ENCODE results near the gene CACNA2D1. TPM values are rescaled to one million over a fixed set of nuclear protein-coding genes. Genes with fewer than 3 reads are reported as not detected.

CACNA2D1 gene
- total RNA-seq, 1 experiment from 2014 or later = 36.2 TPM

DNA sequence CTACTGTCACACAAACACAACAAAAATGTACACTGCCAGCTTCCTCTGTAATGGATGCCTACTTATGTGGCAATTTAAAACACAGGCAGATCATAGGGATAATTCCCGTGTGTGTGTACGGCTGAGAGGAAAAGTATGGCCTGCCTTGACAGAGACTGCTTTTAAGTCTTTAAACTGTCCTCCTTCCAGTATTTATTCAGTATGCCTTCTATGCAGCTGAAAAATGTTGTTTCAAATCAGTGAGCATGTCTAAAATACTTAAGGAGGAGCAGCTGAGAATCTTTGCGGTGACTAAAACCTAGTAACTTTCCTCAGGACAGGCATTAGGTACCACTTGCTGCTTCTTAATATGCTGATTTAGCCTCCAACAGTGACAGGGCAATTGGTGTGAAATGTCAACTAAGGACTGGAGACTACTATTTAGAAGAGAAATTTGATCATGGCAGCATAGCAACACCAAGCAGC is 126.3 kb downstream of the CACNA2D1 start:
- no peaks in the 10 kb centered on the region for H3K27me3 Mint-ChIP-seq (ENCODE audit: low read depth)
- Histone ChIP-seq H3K27me3 (ENCODE audit: insufficient read depth, low read length) (no peaks in the 10 kb centered on the region), H3K79me1 (ENCODE audit: insufficient read depth, low read depth, low read length, poor library complexity, severe bottlenecking) (no peaks in the 10 kb centered on the region), H3K23ac (ENCODE audit: insufficient read length, low read depth, low read length) (no peak overlapping the region), H3K9me3 (ENCODE audit: control insufficient read depth, low read depth, low read length) (no peaks in the 10 kb centered on the region), H2BK15ac (ENCODE audit: low read depth, low read length) (no peak overlapping the region), H2BK12ac (ENCODE audit: insufficient read length, low read depth, low read length) (no peak overlapping the region), H3K56ac (ENCODE audit: insufficient read length, low read depth, low read length) (no peak overlapping the region), H2BK120ac (ENCODE audit: low read depth, low read length, poor library complexity, severe bottlenecking) (no peak overlapping the region), H2AFZ (ENCODE audit: low read length) (no peak overlapping the region), H3K9ac (ENCODE audit: extremely low read depth, insufficient read length, low read length) (no peak overlapping the region), H2BK20ac (ENCODE audit: low read depth, low read length, poor library complexity, severe bottlenecking) (no peak overlapping the region), H3K4me2 (ENCODE audit: insufficient read depth, insufficient read length, low read length) (no peak overlapping the region), H3K23me2 (ENCODE audit: insufficient read length, low read depth, low read length, poor library complexity, severe bottlenecking) (no peaks in the 10 kb centered on the region), H4K8ac (replicated peaks; ENCODE audit: insufficient read length, low read depth, low read length) (no peak overlapping the region), H3K18ac (ENCODE audit: insufficient read length, low read depth, low read length) (no peak overlapping the region), H4K20me1 (ENCODE audit: control insufficient read depth, insufficient read depth, insufficient read length) (no peaks in the 10 kb centered on the region), H3K4me1 (ENCODE audit: insufficient read depth, low read length) (peaks cover 8% of the 10 kb centered on the region; the same call in 1 of the 2 replicates), H3K14ac (ENCODE audit: insufficient read depth, low read length) (no peak overlapping the region), H4K5ac (ENCODE audit: insufficient read length, low read depth, low read length) (no peak overlapping the region), H4K91ac (ENCODE audit: insufficient read length, low read depth, low read length) (no peak overlapping the region), H3T11ph (ENCODE audit: low read length) (no peak overlapping the region), H2BK5ac (ENCODE audit: insufficient read length, low read length) (no peak overlapping the region), H3K27ac (ENCODE audit: insufficient read length, low read depth, low read length) (no peak overlapping the region), H3K4ac (ENCODE audit: low read depth, low read length) (no peak overlapping the region), H2AK5ac (ENCODE audit: insufficient read length, low read length) (no peak overlapping the region), H3K79me2 (ENCODE audit: insufficient read depth, low read length) (no peaks in the 10 kb centered on the region)
- peak overlapping the region in 1 of 3 experiments; percentile 47; a peak in 2 of 7 replicates for H3K27ac Mint-ChIP-seq
- peaks cover 0 to 8% (median 5%) of the 10 kb centered on the region in 3 experiments; a peak in 3 of 7 replicates for H3K36me3 Mint-ChIP-seq (ENCODE audit: insufficient read depth in 1 of 3, low read depth in 3 of 3)
- no CpG with 5 or more reads among the region's 3 CpGs for WGBS (ENCODE audit: extremely low coverage, insufficient read length, low lambda C conversion rate)
- H3K9me3 Mint-ChIP-seq = peaks cover 0 to 2% of the 10 kb centered on the region in 2 experiments; a peak in 3 of 5 replicates
- peaks cover 41 to 43% of the 10 kb centered on the region in 2 experiments for H3K4me1 Mint-ChIP-seq
- no peak overlapping the region for H3K4me3 Mint-ChIP-seq
- DNase-seq = no peak
- TF ChIP-seq, protein P1, sequence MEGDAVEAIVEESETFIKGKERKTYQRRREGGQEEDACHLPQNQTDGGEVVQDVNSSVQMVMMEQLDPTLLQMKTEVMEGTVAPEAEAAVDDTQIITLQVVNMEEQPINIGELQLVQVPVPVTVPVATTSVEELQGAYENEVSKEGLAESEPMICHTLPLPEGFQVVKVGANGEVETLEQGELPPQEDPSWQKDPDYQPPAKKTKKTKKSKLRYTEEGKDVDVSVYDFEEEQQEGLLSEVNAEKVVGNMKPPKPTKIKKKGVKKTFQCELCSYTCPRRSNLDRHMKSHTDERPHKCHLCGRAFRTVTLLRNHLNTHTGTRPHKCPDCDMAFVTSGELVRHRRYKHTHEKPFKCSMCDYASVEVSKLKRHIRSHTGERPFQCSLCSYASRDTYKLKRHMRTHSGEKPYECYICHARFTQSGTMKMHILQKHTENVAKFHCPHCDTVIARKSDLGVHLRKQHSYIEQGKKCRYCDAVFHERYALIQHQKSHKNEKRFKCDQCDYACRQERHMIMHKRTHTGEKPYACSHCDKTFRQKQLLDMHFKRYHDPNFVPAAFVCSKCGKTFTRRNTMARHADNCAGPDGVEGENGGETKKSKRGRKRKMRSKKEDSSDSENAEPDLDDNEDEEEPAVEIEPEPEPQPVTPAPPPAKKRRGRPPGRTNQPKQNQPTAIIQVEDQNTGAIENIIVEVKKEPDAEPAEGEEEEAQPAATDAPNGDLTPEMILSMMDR (conservative IDR thresholded peaks at IDR 0.05) = no peak
